Measurements from ENCODE around the gene PML.

PML gene

DNA sequence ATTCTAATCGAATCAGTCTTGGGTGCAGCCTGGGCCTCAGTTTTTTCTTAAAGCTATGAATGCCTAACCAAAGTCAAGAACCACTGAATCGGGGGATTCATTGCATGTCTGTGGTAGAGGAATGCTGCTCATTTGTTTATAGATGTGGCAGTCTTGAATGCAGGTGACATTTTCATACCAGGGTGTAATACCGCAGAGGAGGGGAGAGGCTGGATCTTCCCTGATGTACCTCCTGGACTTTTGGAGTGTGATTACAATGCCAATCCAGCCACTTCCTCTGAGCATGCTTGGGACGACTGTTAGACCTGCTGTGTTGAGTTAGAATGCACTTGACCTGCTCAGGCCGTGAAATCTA lies 45.1 kb downstream of the PML start:
- H3K4me3 ChIP-seq (replicated peaks in 1 of 2; ENCODE audit: low read depth in 2 of 2, low read length in 2 of 2): no peak overlapping the region
- no peak for DNase-seq (ENCODE audit: low read depth in 2 of 2)
- TF ChIP-seq, protein P1, sequence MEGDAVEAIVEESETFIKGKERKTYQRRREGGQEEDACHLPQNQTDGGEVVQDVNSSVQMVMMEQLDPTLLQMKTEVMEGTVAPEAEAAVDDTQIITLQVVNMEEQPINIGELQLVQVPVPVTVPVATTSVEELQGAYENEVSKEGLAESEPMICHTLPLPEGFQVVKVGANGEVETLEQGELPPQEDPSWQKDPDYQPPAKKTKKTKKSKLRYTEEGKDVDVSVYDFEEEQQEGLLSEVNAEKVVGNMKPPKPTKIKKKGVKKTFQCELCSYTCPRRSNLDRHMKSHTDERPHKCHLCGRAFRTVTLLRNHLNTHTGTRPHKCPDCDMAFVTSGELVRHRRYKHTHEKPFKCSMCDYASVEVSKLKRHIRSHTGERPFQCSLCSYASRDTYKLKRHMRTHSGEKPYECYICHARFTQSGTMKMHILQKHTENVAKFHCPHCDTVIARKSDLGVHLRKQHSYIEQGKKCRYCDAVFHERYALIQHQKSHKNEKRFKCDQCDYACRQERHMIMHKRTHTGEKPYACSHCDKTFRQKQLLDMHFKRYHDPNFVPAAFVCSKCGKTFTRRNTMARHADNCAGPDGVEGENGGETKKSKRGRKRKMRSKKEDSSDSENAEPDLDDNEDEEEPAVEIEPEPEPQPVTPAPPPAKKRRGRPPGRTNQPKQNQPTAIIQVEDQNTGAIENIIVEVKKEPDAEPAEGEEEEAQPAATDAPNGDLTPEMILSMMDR (IDR thresholded peaks at IDR 0.05; ENCODE audit: low read depth, low read length): no peak

DNA sequence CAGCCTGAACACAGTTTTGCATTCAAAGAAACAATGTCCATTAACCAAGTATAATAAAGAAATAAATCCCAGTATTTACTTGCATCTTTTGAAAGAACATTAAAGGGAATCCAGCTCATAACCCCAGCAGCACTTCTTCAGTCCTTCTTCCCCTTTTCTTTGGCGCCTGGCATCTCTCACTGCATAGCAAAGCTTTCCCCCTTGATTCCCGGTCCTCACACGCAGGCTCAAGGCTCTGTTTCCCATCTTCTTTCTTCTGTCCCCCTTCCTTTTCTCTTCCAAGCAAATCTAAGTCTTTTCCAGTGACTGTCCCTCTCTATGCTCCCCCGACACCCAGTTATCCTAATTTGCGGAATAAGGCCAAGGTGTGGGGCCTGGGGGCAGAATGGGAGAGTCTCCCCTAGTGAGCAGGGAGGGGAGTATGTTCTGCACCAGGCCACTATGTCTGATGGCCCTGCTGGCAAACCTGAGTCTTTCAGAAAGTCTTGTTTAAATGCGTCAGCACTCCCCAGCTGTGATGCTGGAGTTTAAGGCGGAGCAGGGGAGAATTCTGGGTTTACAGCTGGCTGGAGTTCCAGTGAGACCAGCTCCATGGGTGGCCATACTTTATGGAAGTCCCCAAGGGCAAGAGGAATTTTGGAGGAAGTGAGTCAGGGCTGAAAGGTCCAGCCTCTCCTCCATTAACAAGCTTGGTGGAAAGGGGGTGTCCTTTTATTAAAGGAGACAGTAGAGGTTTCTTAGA lies 45.8 kb downstream of the PML start:
- TF ChIP-seq, protein P1 (IDR thresholded peaks at IDR 0.05; ENCODE audit: low read depth, low read length): peak; percentile 15
- no peak overlapping the region for H3K4me3 ChIP-seq (replicated peaks in 1 of 2; ENCODE audit: low read depth in 2 of 2, low read length in 2 of 2)
- DNase-seq (ENCODE audit: low read depth in 2 of 2): peak; percentile 98 to 99

DNA sequence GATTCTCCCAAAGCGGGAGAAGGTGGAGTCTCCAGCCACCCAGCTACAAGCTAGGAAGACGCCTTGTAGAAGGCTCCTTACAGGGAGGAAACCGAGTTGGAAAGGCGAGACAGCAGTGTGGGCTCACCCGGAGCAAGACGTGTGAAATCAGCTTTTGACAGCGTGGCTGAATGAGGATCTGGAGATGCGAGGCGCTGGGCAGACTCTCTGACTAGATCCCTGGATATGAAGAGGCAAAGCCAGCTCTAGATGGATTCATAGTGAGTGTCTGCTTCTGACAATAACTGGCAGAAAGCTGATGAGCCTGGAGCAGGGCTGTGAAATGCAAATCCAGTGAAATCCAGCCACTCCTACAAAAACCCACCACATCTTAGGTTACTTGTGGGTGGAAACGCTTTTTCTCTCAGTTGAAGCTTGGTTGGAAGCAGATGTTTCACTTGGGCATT lies 46.8 kb downstream of the PML start:
- DNase-seq (ENCODE audit: low read depth in 2 of 2): no peak
- no peak overlapping the region for H3K4me3 ChIP-seq (replicated peaks in 1 of 2; ENCODE audit: low read depth in 2 of 2, low read length in 2 of 2)
- TF ChIP-seq, protein P1 (IDR thresholded peaks at IDR 0.05; ENCODE audit: low read depth, low read length): no peak

DNA sequence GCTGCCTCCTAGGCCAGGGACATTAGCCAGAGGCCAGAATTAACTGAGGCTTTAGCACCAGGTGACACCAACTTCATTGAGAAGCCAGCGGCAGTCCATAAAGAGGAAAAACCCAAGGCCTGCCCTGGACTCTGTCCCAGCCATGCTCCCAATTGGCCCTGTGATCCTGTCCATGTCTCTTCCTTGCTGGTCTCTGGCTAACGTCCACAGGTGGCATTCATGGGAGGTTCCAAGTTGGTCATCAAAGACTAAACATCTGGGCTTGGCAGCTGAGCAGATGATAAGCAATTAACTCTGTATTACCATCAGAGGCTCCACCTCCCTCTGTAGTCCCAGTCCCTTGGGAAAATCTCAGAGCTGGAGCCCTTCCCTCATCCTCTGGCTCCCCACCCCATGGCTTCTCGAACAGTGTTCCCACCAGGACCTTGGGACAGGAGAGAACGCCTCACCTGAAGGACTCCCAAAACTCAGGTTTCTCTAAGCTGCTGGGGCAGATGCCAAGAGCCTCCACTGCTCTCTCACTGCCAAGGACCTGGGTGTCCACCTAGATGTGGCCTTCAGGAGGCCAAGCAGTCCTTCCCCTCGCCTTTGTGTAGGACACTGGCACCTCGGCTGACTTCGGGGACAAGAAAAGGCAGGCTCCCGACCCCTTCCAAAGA lies 47.4 kb downstream of the PML start:
- TF ChIP-seq, protein P1 (IDR thresholded peaks at IDR 0.05; ENCODE audit: low read depth, low read length): no peak
- no peak overlapping the region for H3K4me3 ChIP-seq (replicated peaks in 1 of 2; ENCODE audit: low read depth in 2 of 2, low read length in 2 of 2)

DNA sequence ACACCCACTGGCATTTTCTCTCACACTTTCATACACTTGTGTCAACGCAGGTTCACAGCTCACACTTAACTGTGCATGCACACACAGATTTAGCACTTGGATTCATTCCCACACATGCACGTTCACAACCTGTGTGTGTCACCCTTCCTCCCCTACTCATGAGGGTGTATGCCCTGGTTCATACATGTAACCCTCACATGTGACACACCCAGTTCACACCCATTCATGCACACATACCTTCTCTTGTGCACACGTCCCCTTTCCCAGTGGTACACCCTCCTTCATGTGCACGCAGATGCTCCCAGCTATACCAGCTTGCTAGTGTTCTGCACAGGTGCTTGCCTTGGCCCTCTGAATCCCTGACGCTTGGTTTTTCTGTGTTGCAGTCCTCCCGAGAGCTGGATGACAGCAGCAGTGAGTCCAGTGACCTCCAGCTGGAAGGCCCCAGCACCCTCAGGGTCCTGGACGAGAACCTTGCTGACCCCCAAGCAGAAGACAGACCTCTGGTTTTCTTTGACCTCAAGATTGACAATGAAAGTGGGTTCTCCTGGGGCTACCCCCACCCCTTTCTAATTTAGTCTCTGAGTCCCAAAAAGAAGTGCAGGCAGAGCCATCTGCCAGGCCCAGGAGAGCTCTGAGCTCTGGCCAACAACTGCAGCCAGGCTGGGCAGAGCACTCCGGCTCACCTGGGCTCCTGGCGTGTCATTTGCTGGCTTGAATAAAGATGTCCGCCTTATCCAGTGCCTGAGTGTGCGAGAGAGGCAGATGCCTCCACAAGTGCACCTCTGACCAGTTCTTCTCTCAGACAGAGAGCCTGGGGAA lies 48.3 kb downstream of the PML start:
- no peak for DNase-seq (ENCODE audit: low read depth in 2 of 2)
- TF ChIP-seq, protein P1 (IDR thresholded peaks at IDR 0.05; ENCODE audit: low read depth, low read length): no peak
- H3K4me3 ChIP-seq (replicated peaks in 1 of 2; ENCODE audit: low read depth in 2 of 2, low read length in 2 of 2): no peak overlapping the region

More for the DNA sequence above, 47.4 kb downstream of the PML start:
- no peak for DNase-seq (ENCODE audit: low read depth in 2 of 2)

DNA sequence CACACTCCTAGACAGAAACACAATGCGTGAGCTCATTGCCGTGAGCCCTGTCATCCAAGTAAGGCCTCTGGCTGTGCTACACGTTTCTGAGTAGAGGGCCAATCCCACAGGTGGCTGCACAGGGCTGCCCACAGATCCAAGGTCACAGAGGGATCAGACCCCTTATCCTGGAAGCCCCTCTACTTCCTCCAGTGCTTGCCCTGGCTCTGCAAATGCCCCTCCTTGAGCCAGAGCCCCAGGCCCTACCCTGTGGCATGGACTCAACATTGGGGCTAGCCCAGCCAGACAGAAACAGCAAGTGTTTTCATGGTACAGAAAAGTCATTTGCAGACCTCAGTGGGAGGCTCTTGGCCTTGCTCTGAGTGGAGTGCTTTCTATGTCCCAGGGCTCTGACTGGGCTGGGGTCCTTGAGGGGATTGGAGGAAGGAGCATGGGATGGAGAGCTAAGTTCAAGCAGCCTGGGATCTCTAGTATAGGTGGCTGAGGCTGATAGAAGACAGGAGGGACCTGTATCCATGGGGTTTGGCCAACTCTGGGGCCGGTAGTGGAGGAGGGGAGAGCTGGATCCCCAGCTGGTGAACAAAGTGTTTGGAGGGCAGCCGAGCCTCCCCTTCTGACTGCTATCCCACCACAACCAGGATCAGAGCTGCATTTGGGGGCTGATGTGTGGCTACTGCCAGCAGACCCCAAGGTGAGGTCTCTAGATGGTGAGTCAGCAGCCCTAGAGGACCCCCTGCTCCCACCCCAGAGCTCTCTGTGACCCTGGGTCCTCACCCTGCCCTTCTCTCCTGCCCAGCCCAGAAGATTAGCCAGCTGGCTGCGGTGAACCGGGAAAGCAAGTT lies 49.1 kb downstream of the PML start:
- DNase-seq (ENCODE audit: low read depth in 2 of 2): no peak
- TF ChIP-seq, protein P1 (IDR thresholded peaks at IDR 0.05; ENCODE audit: low read depth, low read length): no peak
- no peak overlapping the region for H3K4me3 ChIP-seq (replicated peaks in 1 of 2; ENCODE audit: low read depth in 2 of 2, low read length in 2 of 2)

All from cardiac fibroblast (primary cell).